Thyroid gland (tissue), 4 donors: ENCODE data around the gene ACTL6B. TPM values are rescaled to one million over a fixed set of nuclear protein-coding genes. Genes with fewer than 3 reads are reported as not detected.

Experiments used
- DNase-seq, 2 donors: peaks; one replicate each; pipeline ENCODE4 v3.0.0-alpha.2; 2019
- H3K27ac ChIP-seq, 3 donors: fragments of 200-600 bp; sonication (generic); 1 replicate in 2 of 3; 2 replicates in 1 of 3; pipeline ENCODE4 v1.5.1; 2016 to 2019; ENCODE audit warnings: mild to moderate bottlenecking in 1 of 3, moderate library complexity in 1 of 3
- H3K27me3 ChIP-seq: fragments of 200-600 bp; sonication (generic); one replicate; pipeline ENCODE4 v1.5.1; 2019
- H3K36me3 ChIP-seq, 2 donors: fragments of 200-600 bp; sonication (generic); one replicate each; pipeline ENCODE4 v1.5.1; 2016 to 2019
- H3K4me1 ChIP-seq, 2 donors: fragments of 200-600 bp; sonication (generic); one replicate each; pipeline ENCODE4 v1.5.1; 2017 to 2019
- H3K4me3 ChIP-seq, 3 donors: fragments of 200-600 bp; sonication (generic); replicated peaks in 1 of 3; 1 replicate in 2 of 3; 2 replicates in 1 of 3; pipeline ENCODE4 v1.5.1; 2016; ENCODE audit warnings: mild to moderate bottlenecking in 1 of 3
- H3K9me3 ChIP-seq: fragments of 200-600 bp; sonication (generic); one replicate; pipeline ENCODE4 v1.5.1; 2017
- POLR2A ChIP-seq, 2 donors: fragments of 450-650 bp; IDR thresholded peaks; one replicate each; pipeline ENCODE4 v1.6.1; 2017; ENCODE audit warnings: antibody characterized with exemption in 2 of 2, mild to moderate bottlenecking in 2 of 2, moderate library complexity in 1 of 2
- WGBS, 2 donors: methylation state at CpG; one replicate each; pipeline ENCODE4 v1.1.5; 2017; 5-methylcytosine and 5-hydroxymethylcytosine counted together
- intact Hi-C: fragments of 100-400 bp; cut with DNase I; formaldehyde crosslinking; loops from one replicate; pipeline ENCODE4 v1.15.1; 2023
- total RNA-seq, 4 donors: library from RNA; depleted of rRNA; stranded (reverse); fragments of >200 nt; gene quantifications; one replicate each; pipeline ENCODE4 v1.2.3, GENCODE V29; 2016
- TF ChIP-seq, protein P1 (sequence below), 6 experiments: fragments of 200-600 bp in 3 of 6; fragments of 450-650 bp in 3 of 6; sonication (generic) in 3 of 6; IDR thresholded peaks; one replicate each; pipeline ENCODE4 v1.5.1; 2016 to 2019; ENCODE audit warnings: antibody characterized with exemption in 6 of 6, mild to moderate bottlenecking in 2 of 6, inconsistent platforms in 1 of 6, moderate library complexity in 1 of 6

The ACTL6B gene
- total RNA-seq, 4 donors from 2014 or later: 0.93 TPM; not detected in 3

DNA sequence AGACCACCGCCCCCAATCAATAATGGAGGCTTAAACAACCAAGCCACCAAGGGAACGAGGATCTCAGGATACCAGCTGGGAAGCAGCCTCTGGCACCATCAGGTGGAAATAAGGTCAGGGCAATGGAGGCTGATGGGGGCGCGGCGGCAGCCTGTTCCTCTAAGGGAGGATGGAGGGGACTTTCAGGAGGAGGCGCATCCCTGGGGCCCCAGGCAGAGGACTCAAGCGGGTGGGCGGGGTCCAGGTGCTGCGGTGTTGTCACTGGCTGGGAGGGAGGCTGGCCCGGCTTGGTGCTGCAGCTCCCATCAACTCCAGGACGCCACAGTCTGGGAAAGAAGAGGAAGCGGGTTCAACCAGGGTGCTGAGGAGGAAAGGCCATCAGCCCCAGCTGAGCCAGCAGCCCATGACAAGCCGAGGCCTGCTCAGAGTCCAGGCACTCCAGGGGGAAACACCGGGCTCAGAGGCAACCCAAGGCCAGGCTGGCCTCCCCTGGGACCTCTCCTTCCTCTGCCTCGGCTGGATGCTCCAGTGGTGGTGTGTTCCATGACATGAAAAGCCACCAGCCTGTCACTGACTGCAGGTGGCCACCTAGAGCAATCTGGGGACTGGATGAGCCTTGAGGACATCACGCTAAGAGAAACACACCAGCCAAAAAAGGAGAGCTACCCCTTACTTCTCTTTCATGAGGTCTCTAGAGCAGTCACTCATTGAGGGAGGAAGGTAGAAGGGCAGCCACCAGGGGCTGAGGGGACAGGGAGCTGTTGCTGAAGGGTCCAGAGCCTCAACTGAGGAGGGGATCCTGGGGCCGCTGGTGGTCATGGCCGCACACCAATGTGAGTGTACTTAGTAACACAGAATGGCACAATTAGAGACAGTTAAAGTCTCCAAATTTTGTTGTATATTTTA is 33.2 kb upstream of the ACTL6B start:
- intact Hi-C loops: loop anchor here (5.0 to 10.0 kb wide), 2 partner anchors 122 to 225 kb away; partner anchors contain the start of gene SPACDR
- H3K27me3 ChIP-seq: no peaks in the 10 kb centered on the region
- H3K36me3 ChIP-seq: peaks cover 43 to 45% of the 10 kb centered on the region in 2 donors
- H3K4me1 ChIP-seq: peaks cover 25 to 40% of the 10 kb centered on the region in 2 donors
- H3K9me3 ChIP-seq: no peaks in the 10 kb centered on the region
- H3K4me3 ChIP-seq: no peak overlapping the region
- TF ChIP-seq POLR2A (IDR thresholded peaks at IDR 0.05): no peak
- TF ChIP-seq, protein P1, sequence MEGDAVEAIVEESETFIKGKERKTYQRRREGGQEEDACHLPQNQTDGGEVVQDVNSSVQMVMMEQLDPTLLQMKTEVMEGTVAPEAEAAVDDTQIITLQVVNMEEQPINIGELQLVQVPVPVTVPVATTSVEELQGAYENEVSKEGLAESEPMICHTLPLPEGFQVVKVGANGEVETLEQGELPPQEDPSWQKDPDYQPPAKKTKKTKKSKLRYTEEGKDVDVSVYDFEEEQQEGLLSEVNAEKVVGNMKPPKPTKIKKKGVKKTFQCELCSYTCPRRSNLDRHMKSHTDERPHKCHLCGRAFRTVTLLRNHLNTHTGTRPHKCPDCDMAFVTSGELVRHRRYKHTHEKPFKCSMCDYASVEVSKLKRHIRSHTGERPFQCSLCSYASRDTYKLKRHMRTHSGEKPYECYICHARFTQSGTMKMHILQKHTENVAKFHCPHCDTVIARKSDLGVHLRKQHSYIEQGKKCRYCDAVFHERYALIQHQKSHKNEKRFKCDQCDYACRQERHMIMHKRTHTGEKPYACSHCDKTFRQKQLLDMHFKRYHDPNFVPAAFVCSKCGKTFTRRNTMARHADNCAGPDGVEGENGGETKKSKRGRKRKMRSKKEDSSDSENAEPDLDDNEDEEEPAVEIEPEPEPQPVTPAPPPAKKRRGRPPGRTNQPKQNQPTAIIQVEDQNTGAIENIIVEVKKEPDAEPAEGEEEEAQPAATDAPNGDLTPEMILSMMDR (IDR thresholded peaks at IDR 0.05): no peak
- 85 to 88% methylated on average over 16 to 17 of the region's 18 CpGs for WGBS, 2 donors
- DNase-seq: no peak
- no peak overlapping the region for H3K27ac ChIP-seq

DNA sequence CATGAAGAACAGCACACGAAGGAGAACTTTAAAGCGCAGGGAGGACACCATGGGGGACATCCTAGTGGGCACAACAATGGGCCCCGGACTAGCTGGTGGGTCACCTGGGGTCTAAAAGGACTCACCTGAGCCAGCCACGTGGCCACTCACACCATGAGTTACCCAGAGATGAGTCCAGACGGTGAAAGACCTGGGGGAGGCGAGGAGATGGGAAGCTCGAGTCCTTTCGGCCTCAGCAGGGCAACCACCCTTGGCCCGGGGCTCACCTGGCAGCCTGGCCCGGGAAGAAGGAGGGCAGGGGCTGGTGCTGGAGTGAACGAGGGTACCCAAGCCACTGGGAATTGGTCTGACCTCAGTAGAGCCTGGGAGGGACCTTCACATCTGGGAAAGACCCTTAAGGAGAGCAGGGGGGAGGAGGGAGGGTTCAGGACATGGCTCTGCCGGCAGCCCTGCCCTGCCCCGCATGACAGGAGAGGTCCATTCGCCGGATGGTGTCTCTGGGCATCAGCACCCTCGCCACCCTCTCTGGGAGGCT is 32.1 kb upstream of the ACTL6B start:
- no peaks in the 10 kb centered on the region for H3K27me3 ChIP-seq
- H3K4me1 ChIP-seq: peaks cover 25 to 39% of the 10 kb centered on the region in 2 donors
- no peak for TF ChIP-seq POLR2A (IDR thresholded peaks at IDR 0.05)
- TF ChIP-seq, protein P1 (IDR thresholded peaks at IDR 0.05): no peak
- no peak for DNase-seq
- intact Hi-C loops: loop anchor here (5.0 to 10.0 kb wide), 2 partner anchors 121 to 224 kb away; partner anchors contain the start of gene SPACDR
- H3K4me3 ChIP-seq: no peak overlapping the region
- H3K36me3 ChIP-seq: peaks cover 54 to 56% of the 10 kb centered on the region in 2 donors
- no peaks in the 10 kb centered on the region for H3K9me3 ChIP-seq
- 78 to 86% methylated on average over 10 to 16 of the region's 16 CpGs for WGBS, 2 donors
- no peak overlapping the region for H3K27ac ChIP-seq

DNA sequence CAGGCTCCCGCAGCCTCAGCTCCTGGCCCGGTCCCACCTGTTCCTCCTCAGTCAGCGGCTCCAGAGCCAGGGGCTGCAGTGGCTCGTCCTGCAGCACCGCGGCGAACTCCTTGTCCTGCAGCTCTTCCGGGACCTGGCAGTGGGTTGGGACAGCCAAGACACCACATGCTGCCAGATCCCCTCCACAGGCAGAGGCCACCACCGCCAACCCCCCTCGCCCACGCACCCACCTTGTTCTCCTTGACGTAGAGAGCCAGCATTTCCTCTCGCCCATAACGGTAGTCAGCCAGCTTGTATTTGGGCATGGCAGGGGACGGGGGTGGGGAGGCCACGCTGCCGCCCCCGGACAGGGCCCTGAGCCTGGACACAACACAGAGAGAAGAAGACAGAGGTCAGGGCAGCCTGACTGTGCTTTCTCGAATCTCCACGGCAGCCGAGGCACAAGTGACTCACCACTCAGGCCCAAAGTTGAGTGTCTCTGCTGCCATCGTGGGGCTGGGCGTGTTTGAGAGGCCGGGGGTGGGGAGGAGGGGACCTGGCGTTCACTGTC is 31.6 kb upstream of the ACTL6B start:
- 81 to 94% methylated on average over 12 to 25 of the region's 25 CpGs for WGBS, 2 donors
- Histone ChIP-seq H3K4me1 (peaks cover 22 to 37% of the 10 kb centered on the region in 2 donors), H3K9me3 (no peaks in the 10 kb centered on the region), H3K27ac (no peak overlapping the region), H3K27me3 (no peaks in the 10 kb centered on the region), H3K36me3 (peaks cover 59 to 62% of the 10 kb centered on the region in 2 donors), H3K4me3 (no peak overlapping the region)
- no peak for DNase-seq
- TF ChIP-seq, protein P1 (IDR thresholded peaks at IDR 0.05): no peak
- no peak for TF ChIP-seq POLR2A (IDR thresholded peaks at IDR 0.05)
- intact Hi-C loops: loop anchor here (5.0 to 10.0 kb wide), 2 partner anchors 121 to 223 kb away; partner anchors contain the start of gene SPACDR

DNA sequence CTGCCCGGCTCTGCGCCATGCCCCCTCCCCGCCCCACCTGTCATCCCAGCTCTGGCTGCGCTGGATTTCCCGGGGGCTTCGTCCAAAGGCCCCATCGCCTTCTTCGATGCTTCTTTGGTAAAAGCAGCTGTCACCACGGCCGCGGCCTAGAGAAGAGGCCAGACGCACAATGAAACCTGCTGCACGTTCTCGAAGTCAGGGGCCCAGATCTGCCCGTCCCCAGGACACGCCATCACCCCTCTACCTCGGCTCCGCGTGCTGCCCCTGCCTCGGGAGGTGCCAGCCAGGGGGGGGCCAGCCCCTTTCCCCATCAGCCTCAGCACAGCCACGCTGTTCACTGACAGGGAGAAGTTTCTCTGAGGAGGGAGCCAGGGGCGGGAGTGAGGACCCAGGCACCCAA is 31.0 kb upstream of the ACTL6B start:
- DNase-seq: no peak
- Histone ChIP-seq H3K27ac (no peak overlapping the region), H3K4me1 (peaks cover 18 to 32% of the 10 kb centered on the region in 2 donors), H3K9me3 (no peaks in the 10 kb centered on the region), H3K36me3 (peaks cover 63 to 66% of the 10 kb centered on the region in 2 donors), H3K4me3 (no peak overlapping the region), H3K27me3 (no peaks in the 10 kb centered on the region)
- intact Hi-C loops: loop anchor here (5.0 to 10.0 kb wide), 2 partner anchors 120 to 222 kb away; partner anchors contain the start of gene SPACDR
- 91 to 95% methylated on average over 16 to 22 of the region's 22 CpGs for WGBS, 2 donors
- TF ChIP-seq, protein P1 (IDR thresholded peaks at IDR 0.05): no peak
- TF ChIP-seq POLR2A (IDR thresholded peaks at IDR 0.05): no peak
